ENCODE data around the gene VAV1. TPM values are rescaled to one million over a fixed set of nuclear protein-coding genes. Genes with fewer than 3 reads are reported as not detected.

Gene VAV1
- total RNA-seq, 1 donor from 2014 or later = not detected

GRCh38 chr19:6800991-6801484 lies 28.5 kb downstream of the VAV1 start:
- DNase-seq (ENCODE audit: low read depth, low spot score) = no peak
- H3K27me3 Mint-ChIP-seq (ENCODE audit: low read depth) = peaks cover 11% of the 10 kb centered on the region
- H3K36me3 Mint-ChIP-seq (ENCODE audit: low read depth) = no peaks in the 10 kb centered on the region
- no peak overlapping the region for H3K27ac Mint-ChIP-seq (ENCODE audit: unreplicated experiment)
- no peaks in the 10 kb centered on the region for H3K9me3 Mint-ChIP-seq
- H3K4me3 Mint-ChIP-seq = no peak overlapping the region
- no peak for TF ChIP-seq CTCF (conservative IDR thresholded peaks at IDR 0.05)
- H3K4me1 Mint-ChIP-seq = peaks cover 9% of the 10 kb centered on the region

- no peaks in the 10 kb centered on the region for H3K36me3 Mint-ChIP-seq (ENCODE audit: low read depth)
- no peak for DNase-seq (ENCODE audit: low read depth, low spot score)
These were observed 29.1 kb downstream of the VAV1 start for GRCh38 chr19:6801485-6802086.

GRCh38 chr19:6802336-6803035 lies 30.0 kb downstream of the VAV1 start:
- Mint-ChIP-seq H3K27ac (ENCODE audit: unreplicated experiment) (no peak overlapping the region), H3K9me3 (peaks cover 2% of the 10 kb centered on the region), H3K4me1 (peaks cover 9% of the 10 kb centered on the region), H3K4me3 (no peak overlapping the region), H3K36me3 (ENCODE audit: low read depth) (no peaks in the 10 kb centered on the region), H3K27me3 (ENCODE audit: low read depth) (peaks cover 10% of the 10 kb centered on the region)
- TF ChIP-seq CTCF (conservative IDR thresholded peaks at IDR 0.05) = no peak
- no peak for DNase-seq (ENCODE audit: low read depth, low spot score)

More at GRCh38 chr19:6801485-6802086, 29.1 kb downstream of the VAV1 start:
- Mint-ChIP-seq H3K4me1 (peaks cover 9% of the 10 kb centered on the region), H3K27me3 (ENCODE audit: low read depth) (peaks cover 13% of the 10 kb centered on the region), H3K27ac (ENCODE audit: unreplicated experiment) (no peak overlapping the region), H3K4me3 (no peak overlapping the region), H3K9me3 (peaks cover 2% of the 10 kb centered on the region)
- no peak for TF ChIP-seq CTCF (conservative IDR thresholded peaks at IDR 0.05)

- DNase-seq (ENCODE audit: low read depth, low spot score) = no peak
- Mint-ChIP-seq H3K36me3 (ENCODE audit: low read depth) (no peaks in the 10 kb centered on the region), H3K4me1 (peaks cover 9% of the 10 kb centered on the region), H3K4me3 (no peak overlapping the region), H3K27me3 (ENCODE audit: low read depth) (peaks cover 10% of the 10 kb centered on the region), H3K9me3 (peaks cover 2% of the 10 kb centered on the region), H3K27ac (ENCODE audit: unreplicated experiment) (no peak overlapping the region)
- no peak for TF ChIP-seq CTCF (conservative IDR thresholded peaks at IDR 0.05)
These were observed 30.5 kb downstream of the VAV1 start for GRCh38 chr19:6803036-6803404.

GRCh38 chr19:6806488-6806887 lies 34.0 kb downstream of the VAV1 start:
- TF ChIP-seq CTCF (conservative IDR thresholded peaks at IDR 0.05) = no peak
- no peak overlapping the region for H3K4me3 Mint-ChIP-seq
- no peak overlapping the region for H3K27ac Mint-ChIP-seq (ENCODE audit: unreplicated experiment)
- no peaks in the 10 kb centered on the region for H3K36me3 Mint-ChIP-seq (ENCODE audit: low read depth)
- H3K9me3 Mint-ChIP-seq = peaks cover 4% of the 10 kb centered on the region
- peaks cover 9% of the 10 kb centered on the region for H3K4me1 Mint-ChIP-seq
- H3K27me3 Mint-ChIP-seq (ENCODE audit: low read depth) = peaks cover 21% of the 10 kb centered on the region
- DNase-seq (ENCODE audit: low read depth, low spot score) = no peak
